HCT116 (cell line): ENCODE data around the gene CFAP61. TPM values are rescaled to one million over a fixed set of nuclear protein-coding genes. Genes with fewer than 3 reads are reported as not detected.
A peak's percentile ranks its signal among the peaks of the same experiment; 100 is the strongest.

Source experiments
- ATAC-seq: fragments of 200-7000 bp; cut with Tn5 transposase; 2 replicates; pipeline ENCODE4 v1.9.1; 2020; ENCODE audit warnings: mild to moderate bottlenecking, moderate library complexity
- BruUV-seq: library from RNA; stranded (reverse); fragments of 400-500 nt; replicated peaks from 2 replicates; lab custom pipeline; 2021; lab: Mats Ljungman, UMichigan
- CTCF ChIA-PET: fragments of 300-600 bp; sonication (Branson Sonifier 250); formaldehyde crosslinking; loops from one replicate; lab custom pipeline; 2021; ENCODE audit warnings: antibody characterized with exemption; lab: Charles Lee
- POLR2A ChIA-PET: fragments of 300-600, 350-600 bp; sonication (Branson Sonifier 250); formaldehyde crosslinking; loops from one replicate; lab custom pipeline; 2021; ENCODE audit warnings: antibody characterized with exemption; lab: Charles Lee
- RAD21 ChIA-PET, 2 experiments: fragments of 300-600 bp; sonication (Branson Sonifier 250); formaldehyde crosslinking; loops; one replicate each; lab custom pipeline; 2023; ENCODE audit warnings: low total read pairs in 2 of 2; ENCODE audit not compliant: uncharacterized antibody in 2 of 2, unreplicated experiment in 2 of 2, low non-redundant PET in 1 of 2; lab: Charles Lee
- DNase-seq: peaks from one replicate; pipeline ENCODE4 v3.0.0-alpha.2; 2010; ENCODE audit warnings: low read depth, low spot score
- H2AFZ ChIP-seq: fragments of 200-600 bp; shearing (Covaris generic), sonication (generic); 2 replicates; pipeline ENCODE4 v1.6.1; 2017; ENCODE audit warnings: low read depth, mixed run types, mixed read lengths, antibody characterized with exemption, low read length; ENCODE audit not compliant: poor library complexity, severe bottlenecking
- H3K27ac ChIP-seq: 2 replicates; pipeline ENCODE4 v1.5.1; 2012; ENCODE audit warnings: low read depth, low read length
- H3K27me3 ChIP-seq: fragments of 200-600 bp; sonication (generic); 2 replicates; pipeline ENCODE4 v1.6.1; 2016; ENCODE audit warnings: mixed run types, low read length, mixed read lengths; ENCODE audit not compliant: insufficient read depth
- H3K36me3 ChIP-seq, 2 experiments: fragments of 200-500 bp in 1 of 2; fragments of 200-600 bp in 1 of 2; sonication (Bioruptor generic) in 1 of 2; sonication (generic) in 1 of 2; 2 replicates each; pipeline versions ENCODE4 v1.5.1 to v1.6.1; 2014 to 2016; ENCODE audit warnings: low read length in 2 of 2, inconsistent platforms in 1 of 2, mixed read lengths in 1 of 2, mixed run types in 1 of 2; ENCODE audit not compliant: insufficient read depth in 2 of 2, control insufficient read depth in 1 of 2
- H3K4me1 ChIP-seq, 2 experiments: fragments of 200-600 bp in 1 of 2; sonication (generic) in 1 of 2; 2 replicates each; pipeline versions ENCODE4 v1.5.1 to v1.6.1; 2012 to 2017; ENCODE audit warnings: low read length in 2 of 2, inconsistent platforms in 1 of 2, mild to moderate bottlenecking in 1 of 2, mixed read lengths in 1 of 2, mixed run types in 1 of 2, moderate library complexity in 1 of 2; ENCODE audit not compliant: insufficient read depth in 2 of 2, control insufficient read depth in 1 of 2
- H3K4me2 ChIP-seq: fragments of 200-600 bp; sonication (generic); 2 replicates; pipeline ENCODE4 v1.6.1; 2017; ENCODE audit warnings: mixed run types, low read length, mixed read lengths
- H3K4me3 ChIP-seq, 2 experiments: fragments of 200-600 bp in 1 of 2; sonication (generic) in 1 of 2; replicated peaks in 1 of 2; 2 replicates each; pipeline ENCODE4 v1.5.1; 2011 to 2016; ENCODE audit warnings: low read length in 2 of 2, control low read depth in 1 of 2, low read depth in 1 of 2, mild to moderate bottlenecking in 1 of 2, mixed read lengths in 1 of 2, mixed run types in 1 of 2
- H3K79me2 ChIP-seq: fragments of 200-600 bp; sonication (generic); 2 replicates; pipeline ENCODE4 v1.6.1; 2017; ENCODE audit warnings: mild to moderate bottlenecking, mixed run types, low read length, moderate library complexity, mixed read lengths; ENCODE audit not compliant: insufficient read depth
- H3K9ac ChIP-seq: fragments of 200-600 bp; sonication (generic); 2 replicates; pipeline ENCODE4 v1.6.1; 2016; ENCODE audit warnings: low read length, mixed read lengths
- H3K9me2 ChIP-seq: fragments of 200-600 bp; sonication (generic), shearing (Covaris generic); 2 replicates; pipeline ENCODE4 v1.6.1; 2017; ENCODE audit warnings: mixed run types, mild to moderate bottlenecking, moderate library complexity; ENCODE audit not compliant: insufficient read depth
- H3K9me3 ChIP-seq, 2 experiments: fragments of 200-500 bp in 1 of 2; fragments of 200-600 bp in 1 of 2; sonication (Bioruptor generic) in 1 of 2; sonication (generic) in 1 of 2; 2 replicates each; pipeline ENCODE4 v1.6.1; 2014 to 2017; ENCODE audit warnings: low read length in 2 of 2, mixed read lengths in 2 of 2, inconsistent platforms in 1 of 2, low read depth in 1 of 2, mild to moderate bottlenecking in 1 of 2, mixed run types in 1 of 2, moderate library complexity in 1 of 2; ENCODE audit not compliant: control insufficient read depth in 1 of 2, insufficient read depth in 1 of 2
- H4K20me1 ChIP-seq: fragments of 200-600 bp; sonication (generic), shearing (Covaris generic); 2 replicates; pipeline ENCODE4 v1.6.1; 2017; ENCODE audit warnings: mixed run types, mild to moderate bottlenecking, moderate library complexity; ENCODE audit not compliant: insufficient read depth
- ATF3 ChIP-seq: IDR thresholded peaks from 2 replicates; pipeline ENCODE4 v1.6.1; 2012
- EZH2 ChIP-seq: fragments of 200-600 bp; sonication (generic); IDR thresholded peaks from 2 replicates; pipeline ENCODE4 v1.6.1; 2017; ENCODE audit warnings: antibody characterized with exemption, mixed run types
- JUND ChIP-seq: IDR thresholded peaks from 2 replicates; pipeline ENCODE4 v1.6.1; 2012
- MAX ChIP-seq: IDR thresholded peaks from 2 replicates; pipeline ENCODE4 v1.6.1; 2012
- POLR2A ChIP-seq: IDR thresholded peaks from 2 replicates; pipeline ENCODE4 v1.7.0; 2011; ENCODE audit warnings: borderline replicate concordance; ENCODE audit not compliant: insufficient read depth, insufficient read length; ENCODE audit errors: extremely low read depth
- RAD21 ChIP-seq: IDR thresholded peaks from 2 replicates; pipeline ENCODE4 v1.6.1; 2012; ENCODE audit warnings: low read depth, mild to moderate bottlenecking
- SP1 ChIP-seq: IDR thresholded peaks from 2 replicates; pipeline ENCODE4 v1.6.1; 2012; ENCODE audit warnings: low read depth
- SRF ChIP-seq: IDR thresholded peaks from 2 replicates; pipeline ENCODE4 v1.6.1; 2012; ENCODE audit warnings: low read depth
- TCF7L2 ChIP-seq: IDR thresholded peaks from 2 replicates; pipeline ENCODE4 v1.7.0; 2011; ENCODE audit warnings: borderline replicate concordance, inconsistent platforms; ENCODE audit not compliant: insufficient read depth, insufficient read length; ENCODE audit errors: extremely low read depth
- ZFX ChIP-seq: fragments of 450-650 bp; IDR thresholded peaks from 2 replicates; pipeline ENCODE4 v1.6.1; 2017
- ZNF274 ChIP-seq: fragments of 200-500 bp; sonication (Bioruptor generic); IDR thresholded peaks from 2 replicates; pipeline ENCODE4 v1.6.1; 2014; ENCODE audit warnings: mild to moderate bottlenecking, low read depth, low read length, inconsistent platforms
- intact Hi-C: fragments of 100-400 bp; cut with micrococcal nuclease; formaldehyde crosslinking; loops from 2 replicates; pipeline ENCODE4 v1.10.0; 2022
- total RNA-seq: library from RNA; stranded (reverse); gene quantifications from one replicate; pipeline ENCODE4 v1.2.1, GENCODE V29; 2021; ENCODE audit not compliant: unreplicated experiment
- TF ChIP-seq, protein P1 (sequence below), 3 experiments: fragments of 200-600 bp in 1 of 3; sonication (generic) in 1 of 3; IDR thresholded peaks in 2 of 3; conservative IDR thresholded peaks in 1 of 3; 2 replicates each; pipeline ENCODE4 v1.5.1; 2012 to 2017; ENCODE audit warnings: low read depth in 2 of 3, low read length in 2 of 3, antibody characterized with exemption in 1 of 3, borderline replicate concordance in 1 of 3, control low read depth in 1 of 3, mild to moderate bottlenecking in 1 of 3, mixed read lengths in 1 of 3, mixed run types in 1 of 3, moderate library complexity in 1 of 3; ENCODE audit not compliant: insufficient read depth in 1 of 3
- TF ChIP-seq, protein P2 (sequence below): IDR thresholded peaks from 2 replicates; pipeline ENCODE4 v1.6.1; 2011; ENCODE audit warnings: mild to moderate bottlenecking, low read length, moderate library complexity; ENCODE audit not compliant: insufficient replicate concordance; ENCODE audit errors: extremely low read depth

CFAP61 gene
- total RNA-seq, 1 experiment from 2014 or later: 1.7 TPM

- H3K27ac ChIP-seq: no peak overlapping the region
- H3K36me3 ChIP-seq: no peaks in the 10 kb centered on the region
- H3K4me1 ChIP-seq: peaks cover 22 to 35% of the 10 kb centered on the region in 2 experiments
- no peaks in the 10 kb centered on the region for H3K27me3 ChIP-seq
- BruUV-seq: no TSS peak
- ChIA-PET CTCF (interaction anchor here (1.0 to 1.6 kb wide), 2 partner anchors 20 to 321 kb away, joined by 3 to 5 read pairs; no protein-coding TSS in a partner anchor), POLR2A (interaction anchor here (1.0 kb wide), 1 partner anchor 21 kb away, joined by 3 read pairs; no protein-coding TSS in a partner anchor), RAD21 (no interaction called here)
- DNase-seq (no peak), ATAC-seq (no peak)
- intact Hi-C loops: loop anchor here (5.0 kb wide), 1 partner anchor 227 kb away; no protein-coding TSS in a partner anchor
- TF ChIP-seq ZNF274 (no peak), SRF (no peak), SP1 (no peak)
- H3K4me2 ChIP-seq: peak overlapping the region; percentile 20
- H3K4me3 ChIP-seq: no peak overlapping the region
- H3K9me2 ChIP-seq: no peaks in the 10 kb centered on the region
- H3K79me2 ChIP-seq: peaks cover 25% of the 10 kb centered on the region
- H3K9ac ChIP-seq: no peak overlapping the region
- no peaks in the 10 kb centered on the region for H3K9me3 ChIP-seq
- no peaks in the 10 kb centered on the region; the same call in 1 of the 2 replicates for H4K20me1 ChIP-seq
- H2AFZ ChIP-seq: peak overlapping the region; percentile 88
Measured at GRCh38 chr20:20014659-20015058, 37.7 kb upstream of the CFAP61 start.

- RAD21 ChIA-PET: no interaction called here
- no peaks in the 10 kb centered on the region for H3K9me3 ChIP-seq
- intact Hi-C loops: loop anchor here (5.0 kb wide), 1 partner anchor 230 kb away; no protein-coding TSS in a partner anchor
- no peaks in the 10 kb centered on the region for H3K9me2 ChIP-seq
- no TSS peak for BruUV-seq
- peaks cover 22 to 30% of the 10 kb centered on the region in 2 experiments for H3K4me1 ChIP-seq
- DNase-seq (peak; percentile 91), ATAC-seq (peak; percentile 95)
- H3K27me3 ChIP-seq: no peaks in the 10 kb centered on the region
- H2AFZ ChIP-seq: peak within 1 kb of the TSS; percentile 88
- POLR2A ChIA-PET: interaction anchor here (1.0 to 1.7 kb wide), 3 partner anchors 9 to 25 kb away, joined by 3 to 5 read pairs (median 4); no protein-coding TSS in a partner anchor
- H3K79me2 ChIP-seq: peaks cover 51% of the 10 kb centered on the region
- peaks cover 8% of the 10 kb centered on the region; the same call in 1 of the 2 replicates for H4K20me1 ChIP-seq
- H3K36me3 ChIP-seq: no peaks in the 10 kb centered on the region
- CTCF ChIA-PET: interaction anchor here (1.1 to 2.3 kb wide), 4 partner anchors 10 to 36 kb away, joined by 3 to 14 read pairs (median 5); partner anchors contain the start of genes CFAP61 and CRNKL1
- peak within 1 kb of the TSS; percentile 77 for H3K27ac ChIP-seq
- peak within 1 kb of the TSS; percentile 92 for H3K9ac ChIP-seq
- peak within 1 kb of the TSS; percentile 89 to 98 for H3K4me3 ChIP-seq
- peak within 1 kb of the TSS; percentile 87 for H3K4me2 ChIP-seq
- TF ChIP-seq JUND (no peak), MAX (peak; percentile 81), SRF (no peak), TCF7L2 (peak; percentile 17), ZFX (peak; percentile 92), RAD21 (peak; percentile 40), ZNF274 (no peak), EZH2 (no peak), POLR2A (peak; percentile 54), ATF3 (no peak)
- TF ChIP-seq, protein P1, sequence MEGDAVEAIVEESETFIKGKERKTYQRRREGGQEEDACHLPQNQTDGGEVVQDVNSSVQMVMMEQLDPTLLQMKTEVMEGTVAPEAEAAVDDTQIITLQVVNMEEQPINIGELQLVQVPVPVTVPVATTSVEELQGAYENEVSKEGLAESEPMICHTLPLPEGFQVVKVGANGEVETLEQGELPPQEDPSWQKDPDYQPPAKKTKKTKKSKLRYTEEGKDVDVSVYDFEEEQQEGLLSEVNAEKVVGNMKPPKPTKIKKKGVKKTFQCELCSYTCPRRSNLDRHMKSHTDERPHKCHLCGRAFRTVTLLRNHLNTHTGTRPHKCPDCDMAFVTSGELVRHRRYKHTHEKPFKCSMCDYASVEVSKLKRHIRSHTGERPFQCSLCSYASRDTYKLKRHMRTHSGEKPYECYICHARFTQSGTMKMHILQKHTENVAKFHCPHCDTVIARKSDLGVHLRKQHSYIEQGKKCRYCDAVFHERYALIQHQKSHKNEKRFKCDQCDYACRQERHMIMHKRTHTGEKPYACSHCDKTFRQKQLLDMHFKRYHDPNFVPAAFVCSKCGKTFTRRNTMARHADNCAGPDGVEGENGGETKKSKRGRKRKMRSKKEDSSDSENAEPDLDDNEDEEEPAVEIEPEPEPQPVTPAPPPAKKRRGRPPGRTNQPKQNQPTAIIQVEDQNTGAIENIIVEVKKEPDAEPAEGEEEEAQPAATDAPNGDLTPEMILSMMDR (IDR thresholded peaks at IDR 0.05 in 2 of 3, conservative IDR thresholded peaks at IDR 0.05 in 1 of 3; ENCODE audit: borderline replicate concordance in 1 of 3, insufficient read depth in 1 of 3, low read depth in 2 of 3, low read length in 2 of 3): peak in 2 of 3 experiments; percentile 46 to 68; a peak in 4 of 6 replicates
- TF ChIP-seq, protein P2, sequence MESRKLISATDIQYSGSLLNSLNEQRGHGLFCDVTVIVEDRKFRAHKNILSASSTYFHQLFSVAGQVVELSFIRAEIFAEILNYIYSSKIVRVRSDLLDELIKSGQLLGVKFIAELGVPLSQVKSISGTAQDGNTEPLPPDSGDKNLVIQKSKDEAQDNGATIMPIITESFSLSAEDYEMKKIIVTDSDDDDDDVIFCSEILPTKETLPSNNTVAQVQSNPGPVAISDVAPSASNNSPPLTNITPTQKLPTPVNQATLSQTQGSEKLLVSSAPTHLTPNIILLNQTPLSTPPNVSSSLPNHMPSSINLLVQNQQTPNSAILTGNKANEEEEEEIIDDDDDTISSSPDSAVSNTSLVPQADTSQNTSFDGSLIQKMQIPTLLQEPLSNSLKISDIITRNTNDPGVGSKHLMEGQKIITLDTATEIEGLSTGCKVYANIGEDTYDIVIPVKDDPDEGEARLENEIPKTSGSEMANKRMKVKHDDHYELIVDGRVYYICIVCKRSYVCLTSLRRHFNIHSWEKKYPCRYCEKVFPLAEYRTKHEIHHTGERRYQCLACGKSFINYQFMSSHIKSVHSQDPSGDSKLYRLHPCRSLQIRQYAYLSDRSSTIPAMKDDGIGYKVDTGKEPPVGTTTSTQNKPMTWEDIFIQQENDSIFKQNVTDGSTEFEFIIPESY: no peak
Measured at GRCh38 chr20:20017001-20017843, 35.1 kb upstream of the CFAP61 start, which contains the start of gene NAA20. TSS of gene NAA20 (plus strand) at chr20:20017362. CDS start at chr20:20017397, 35 bp downstream.
